Panc1 (cell line): ENCODE measurements around the gene INF2. TPM values are rescaled to one million over a fixed set of nuclear protein-coding genes. Genes with fewer than 3 reads are reported as not detected.

Experiments
- ATAC-seq: fragments of 200-7000 bp; cut with Tn5 transposase; 2 replicates; pipeline ENCODE4 v1.9.1; 2020; ENCODE audit warnings: mild to moderate bottlenecking, moderate library complexity
- BruUV-seq: library from RNA; stranded (reverse); fragments of 400-500 nt; replicated peaks from 2 replicates; lab custom pipeline; 2021; lab: Mats Ljungman, UMichigan
- CTCF ChIA-PET: fragments of 300-600 bp; sonication (Branson Sonifier 250); formaldehyde crosslinking; loops from one replicate; lab custom pipeline; 2022; ENCODE audit warnings: antibody characterized with exemption; lab: Charles Lee
- POLR2A ChIA-PET: fragments of 300-600 bp; sonication (Branson Sonifier 250); formaldehyde crosslinking; loops from one replicate; lab custom pipeline; 2022; ENCODE audit warnings: antibody characterized with exemption; lab: Charles Lee
- DNase-seq: peaks from one replicate; pipeline ENCODE4 v3.0.0-alpha.2; 2010; ENCODE audit warnings: low read depth, low spot score
- H3K27ac ChIP-seq: 2 replicates; pipeline ENCODE4 v1.5.1; 2011; ENCODE audit warnings: mild to moderate bottlenecking, low read length, inconsistent platforms
- H3K27me3 ChIP-seq: fragments of 200-500 bp; sonication (Bioruptor generic); 2 replicates; pipeline ENCODE4 v1.6.0; 2014; ENCODE audit warnings: low read length, inconsistent platforms; ENCODE audit not compliant: control insufficient read depth, insufficient read depth
- H3K36me3 ChIP-seq: fragments of 200-500 bp; sonication (Bioruptor generic); 2 replicates; pipeline ENCODE4 v1.5.1; 2014; ENCODE audit warnings: inconsistent platforms, mild to moderate bottlenecking, low read length, moderate library complexity; ENCODE audit not compliant: control insufficient read depth, insufficient read depth
- H3K4me1 ChIP-seq: 2 replicates; pipeline ENCODE4 v1.5.1; 2011; ENCODE audit warnings: inconsistent platforms, mild to moderate bottlenecking, low read length, moderate library complexity; ENCODE audit not compliant: control insufficient read depth, insufficient read depth
- H3K4me3 ChIP-seq, 2 experiments: 2 replicates each; pipeline ENCODE4 v1.5.1; 2011 to 2012; ENCODE audit warnings: low read depth in 2 of 2, low read length in 2 of 2, mild to moderate bottlenecking in 2 of 2, inconsistent platforms in 1 of 2, moderate library complexity in 1 of 2
- H3K9me3 ChIP-seq: fragments of 200-500 bp; sonication (Bioruptor generic); 2 replicates; pipeline ENCODE4 v1.5.1; 2014; ENCODE audit warnings: low read depth, mild to moderate bottlenecking, inconsistent platforms, low read length, moderate library complexity; ENCODE audit not compliant: control insufficient read depth, insufficient read depth
- CTCF ChIP-seq: fragments of 450-650 bp; IDR thresholded peaks from 2 replicates; pipeline ENCODE4 v1.5.1; 2017; ENCODE audit warnings: mild to moderate bottlenecking
- REST ChIP-seq, 2 experiments: IDR thresholded peaks; 2 replicates each; pipeline ENCODE4 v1.6.1; 2011 to 2012; ENCODE audit warnings: low read depth in 2 of 2, control low read depth in 1 of 2, low read length in 1 of 2, mild to moderate bottlenecking in 1 of 2, moderate library complexity in 1 of 2; ENCODE audit not compliant: insufficient read depth in 1 of 2
- SIN3A ChIP-seq: IDR thresholded peaks from 2 replicates; pipeline ENCODE4 v1.6.1; 2012; ENCODE audit warnings: low read depth, mild to moderate bottlenecking, low read length, moderate library complexity, borderline replicate concordance; ENCODE audit not compliant: insufficient read depth
- TCF7L2 ChIP-seq: IDR thresholded peaks from 2 replicates; pipeline ENCODE4 v1.6.1; 2011; ENCODE audit warnings: mild to moderate bottlenecking, low read depth, low read length, inconsistent platforms
- in situ Hi-C: cut with HindIII; loops from 2 replicates; pipeline ENCODE4 v1.10.0; 2016; ENCODE audit warnings: low sequenced_read_pairs, low pct_unique_long_range_greater_than_20kb
- intact Hi-C: fragments of 100-400 bp; cut with micrococcal nuclease; formaldehyde crosslinking; loops from one replicate; pipeline ENCODE4 v1.10.0; 2022; ENCODE audit not compliant: unreplicated experiment
- total RNA-seq: library from RNA; stranded (reverse); gene quantifications from one replicate; pipeline ENCODE4 v1.2.1, GENCODE V29; 2021; ENCODE audit not compliant: unreplicated experiment

Gene INF2
- total RNA-seq, 1 experiment from 2014 or later, result 195 TPM

- BruUV-seq, result no TSS peak
Observed at GRCh38 chr14:104756477-104757237, 67.2 kb downstream of the INF2 start.

GRCh38 chr14:104757238-104757585 is 67.8 kb downstream of the INF2 start:
- Histone ChIP-seq H3K4me3 (no peak overlapping the region), H3K27me3 (no peaks in the 10 kb centered on the region), H3K27ac (no peak overlapping the region), H3K4me1 (peaks cover 7% of the 10 kb centered on the region), H3K9me3 (no peaks in the 10 kb centered on the region), H3K36me3 (peaks cover 3% of the 10 kb centered on the region; the same call in 1 of the 2 replicates)
- POLR2A ChIA-PET, result interaction anchor here (0.8 kb wide), 1 partner anchor 12 kb away, joined by 4 read pairs; no protein-coding TSS in a partner anchor
- intact Hi-C loops, result no loop called here
- no TSS peak for BruUV-seq
- CTCF ChIA-PET, result no interaction called here
- in situ Hi-C loops, result no loop called here
- no peak for TF ChIP-seq CTCF
- no peak for TF ChIP-seq SIN3A
- TF ChIP-seq REST (IDR thresholded peaks at IDR 0.05; ENCODE audit: insufficient read depth in 1 of 2, low read depth in 2 of 2, low read length in 1 of 2), result no peak
- ATAC-seq (no peak), DNase-seq (no peak)

More at GRCh38 chr14:104756477-104757237, 67.2 kb downstream of the INF2 start:
- Histone ChIP-seq H3K27ac (no peak overlapping the region), H3K4me1 (peaks cover 7% of the 10 kb centered on the region), H3K27me3 (no peaks in the 10 kb centered on the region), H3K4me3 (no peak overlapping the region), H3K9me3 (no peaks in the 10 kb centered on the region), H3K36me3 (peaks cover 3% of the 10 kb centered on the region; the same call in 1 of the 2 replicates)
- ATAC-seq, result no peak
- TF ChIP-seq SIN3A, result no peak
- no peak for TF ChIP-seq CTCF
- no peak for TF ChIP-seq TCF7L2
- no peak for TF ChIP-seq REST (IDR thresholded peaks at IDR 0.05; ENCODE audit: insufficient read depth in 1 of 2, low read depth in 2 of 2, low read length in 1 of 2)
- ChIA-PET CTCF (no interaction called here), POLR2A (interaction anchor here (0.8 kb wide), 1 partner anchor 12 kb away, joined by 4 read pairs; no protein-coding TSS in a partner anchor)
- DNase-seq, result no peak
- intact Hi-C loops (no loop called here), in situ Hi-C loops (no loop called here)
